Measurements from ENCODE around the gene CCP110.

Gene CCP110

GRCh38 chr16:19549673-19550072 lies 25.9 kb downstream of the CCP110 start:
- no peak for DNase-seq (ENCODE audit: low read depth)

GRCh38 chr16:19555186-19555937 lies 31.6 kb downstream of the CCP110 start, which contains the start of gene VPS35L:
Gene VPS35L, plus strand, starts transcription at chr16:19555703. Its CDS starts 27 bp downstream, at chr16:19555730.
- peak; percentile 94 for DNase-seq (ENCODE audit: low read depth)

- peak; percentile 13 for DNase-seq (ENCODE audit: low read depth)
These were observed 32.4 kb downstream of the CCP110 start for GRCh38 chr16:19555938-19556771.

- DNase-seq (ENCODE audit: low read depth) = peak; percentile 2
These were observed 35.6 kb downstream of the CCP110 start for GRCh38 chr16:19559242-19559910.

- no peak for DNase-seq (ENCODE audit: low read depth)
These were observed 36.3 kb downstream of the CCP110 start for GRCh38 chr16:19560078-19560477.

- DNase-seq (ENCODE audit: low read depth) = no peak
These were observed 39.6 kb downstream of the CCP110 start for GRCh38 chr16:19563377-19563776.

GRCh38 chr16:19566362-19566761 lies 42.6 kb downstream of the CCP110 start:
- DNase-seq (ENCODE audit: low read depth) = no peak

- DNase-seq (ENCODE audit: low read depth) = no peak
These were observed 43.8 kb downstream of the CCP110 start for GRCh38 chr16:19567560-19567959.

- DNase-seq (ENCODE audit: low read depth) = no peak
These were observed 50.3 kb downstream of the CCP110 start for GRCh38 chr16:19573997-19574396.

GRCh38 chr16:19574615-19575014 lies 50.9 kb downstream of the CCP110 start:
- no peak for DNase-seq (ENCODE audit: low read depth)

GRCh38 chr16:19578378-19578971 lies 54.7 kb downstream of the CCP110 start:
- DNase-seq (ENCODE audit: low read depth) = no peak

GRCh38 chr16:19582050-19582831 lies 58.5 kb downstream of the CCP110 start:
- no peak for DNase-seq (ENCODE audit: low read depth)

GRCh38 chr16:19583665-19584300 lies 60.0 kb downstream of the CCP110 start:
- DNase-seq (ENCODE audit: low read depth) = peak; percentile 16

- DNase-seq (ENCODE audit: low read depth) = no peak
These were observed 64.9 kb downstream of the CCP110 start for GRCh38 chr16:19588661-19589060.

- no peak for DNase-seq (ENCODE audit: low read depth)
These were observed 65.4 kb downstream of the CCP110 start for GRCh38 chr16:19589106-19589505.

GRCh38 chr16:19589771-19590302 lies 66.1 kb downstream of the CCP110 start:
- no peak for DNase-seq (ENCODE audit: low read depth)

- no peak for DNase-seq (ENCODE audit: low read depth)
These were observed 71.5 kb downstream of the CCP110 start for GRCh38 chr16:19595043-19595767.

GRCh38 chr16:19598805-19599510 lies 75.2 kb downstream of the CCP110 start:
- DNase-seq (ENCODE audit: low read depth) = no peak

All from activated T-cell treated with anti-CD3 and anti-CD28 coated beads for 24 hours (primary cell).